IMR-90 (cell line): Measurements from ENCODE around the gene ZNF292. TPM values are rescaled to one million over a fixed set of nuclear protein-coding genes. Genes with fewer than 3 reads are reported as not detected.

Experiments
- ATAC-seq: fragments of 200-7000 bp; cut with Tn5 transposase; 2 replicates; pipeline ENCODE4 v1.9.1; 2020; ENCODE audit warnings: low read depth, mild to moderate bottlenecking, moderate library complexity
- BruUV-seq: library from RNA; stranded (reverse); fragments of 400-500 nt; replicated peaks from 2 replicates; lab custom pipeline; 2021; lab: Mats Ljungman, UMichigan
- CTCF ChIA-PET: fragments of 300-600 bp; formaldehyde crosslinking; extraction: SDS; loops from one replicate; lab custom pipeline; 2021; ENCODE audit warnings: antibody characterized with exemption; lab: Yijun Ruan, JAX
- POLR2A ChIA-PET: fragments of 300-600 bp; sonication (Branson Sonifier 250); formaldehyde crosslinking; loops from one replicate; lab custom pipeline; 2022; ENCODE audit warnings: antibody characterized with exemption; ENCODE audit not compliant: unreplicated experiment; lab: Charles Lee
- DNase-seq: peaks from one replicate; pipeline ENCODE4 v3.0.0; 2013
- H2AFZ ChIP-seq: replicated peaks from 2 replicates; pipeline ENCODE3; 2013; ENCODE audit warnings: low read length, mild to moderate bottlenecking; ENCODE audit not compliant: poor library complexity
- H2AK5ac ChIP-seq: 2 replicates; pipeline ENCODE4 v1.6.1; 2013; ENCODE audit warnings: low read depth, low read length, inconsistent platforms
- H2AK9ac ChIP-seq: replicated peaks from 2 replicates; pipeline ENCODE3; 2013; ENCODE audit warnings: mild to moderate bottlenecking, low read depth, low read length, moderate library complexity; ENCODE audit not compliant: poor library complexity
- H2BK120ac ChIP-seq: 2 replicates; pipeline ENCODE4 v1.6.1; 2013; ENCODE audit warnings: low read depth, low read length, inconsistent platforms
- H2BK15ac ChIP-seq: 3 replicates; pipeline ENCODE4 v1.6.1; 2013; ENCODE audit warnings: low read depth, low read length, inconsistent platforms
- H2BK20ac ChIP-seq: 2 replicates; pipeline ENCODE4 v1.6.1; 2013; ENCODE audit warnings: low read depth, mild to moderate bottlenecking, inconsistent platforms, low read length, moderate library complexity
- H2BK5ac ChIP-seq: 2 replicates; pipeline ENCODE4 v1.6.1; 2013; ENCODE audit warnings: mild to moderate bottlenecking, low read depth, low read length, inconsistent platforms; ENCODE audit not compliant: poor library complexity, severe bottlenecking
- H3K14ac ChIP-seq: replicated peaks from 2 replicates; pipeline ENCODE4 v1.6.1; 2013; ENCODE audit warnings: low read depth, low read length, inconsistent platforms
- H3K18ac ChIP-seq: 2 replicates; pipeline ENCODE4 v1.6.1; 2013; ENCODE audit warnings: low read depth, low read length, control low read depth
- H3K23ac ChIP-seq: 2 replicates; pipeline ENCODE4 v1.6.1; 2013; ENCODE audit warnings: low read depth, low read length, inconsistent platforms
- H3K27ac ChIP-seq: 2 replicates; pipeline ENCODE4 v1.5.1; 2013; ENCODE audit warnings: mild to moderate bottlenecking, control low read depth, low read length; ENCODE audit not compliant: insufficient read depth
- H3K27me3 ChIP-seq: 2 replicates; pipeline ENCODE4 v1.6.1; 2013; ENCODE audit warnings: low read length; ENCODE audit not compliant: control insufficient read depth, insufficient read depth
- H3K36me3 ChIP-seq: 2 replicates; pipeline ENCODE4 v1.6.1; 2013; ENCODE audit warnings: low read length, mixed read lengths; ENCODE audit not compliant: control insufficient read depth, insufficient read depth
- H3K4ac ChIP-seq: 2 replicates; pipeline ENCODE4 v1.6.1; 2013; ENCODE audit warnings: low read depth, low read length, inconsistent platforms
- H3K4me1 ChIP-seq: 2 replicates; pipeline ENCODE4 v1.6.1; 2013; ENCODE audit warnings: low read length, mixed read lengths; ENCODE audit not compliant: control insufficient read depth, insufficient read depth
- H3K4me2 ChIP-seq: 2 replicates; pipeline ENCODE4 v1.6.1; 2013; ENCODE audit warnings: low read depth, mild to moderate bottlenecking, control low read depth, low read length, moderate library complexity
- H3K4me3 ChIP-seq: 2 replicates; pipeline ENCODE4 v1.5.1; 2013; ENCODE audit warnings: low read depth, mild to moderate bottlenecking, control low read depth, low read length, moderate library complexity; ENCODE audit not compliant: insufficient read depth
- H3K56ac ChIP-seq: 2 replicates; pipeline ENCODE4 v1.6.1; 2013; ENCODE audit warnings: low read length, inconsistent platforms; ENCODE audit not compliant: insufficient read depth; ENCODE audit errors: extremely low read depth
- H3K79me1 ChIP-seq, 2 experiments: 2 replicates each; pipeline ENCODE4 v1.6.1; 2013; ENCODE audit warnings: low read length in 2 of 2, inconsistent platforms in 1 of 2, low read depth in 1 of 2
- H3K9ac ChIP-seq: 2 replicates; pipeline ENCODE4 v1.6.1; 2013; ENCODE audit warnings: low read depth, low read length, control low read depth
- H3K9me1 ChIP-seq: 2 replicates; pipeline ENCODE4 v1.6.1; 2013; ENCODE audit warnings: low read length, inconsistent platforms; ENCODE audit not compliant: insufficient read depth
- H3K9me3 ChIP-seq: 2 replicates; pipeline ENCODE4 v1.6.1; 2013; ENCODE audit warnings: low read length; ENCODE audit not compliant: control insufficient read depth, insufficient read depth
- H4K20me1 ChIP-seq: 2 replicates; pipeline ENCODE4 v1.6.1; 2013; ENCODE audit warnings: low read length, inconsistent platforms; ENCODE audit not compliant: insufficient read depth
- H4K5ac ChIP-seq: 2 replicates; pipeline ENCODE4 v1.6.1; 2013; ENCODE audit warnings: mild to moderate bottlenecking, low read depth, low read length, control low read depth
- H4K8ac ChIP-seq, 2 experiments: 2 replicates each; pipeline ENCODE4 v1.6.1; 2013; ENCODE audit warnings: low read depth in 2 of 2, low read length in 2 of 2, control low read depth in 1 of 2, inconsistent platforms in 1 of 2
- H4K91ac ChIP-seq: 2 replicates; pipeline ENCODE4 v1.6.1; 2013; ENCODE audit warnings: low read depth, low read length, inconsistent platforms; ENCODE audit not compliant: insufficient read depth
- CHD1 ChIP-seq: IDR thresholded peaks from 2 replicates; pipeline ENCODE4 v1.6.1; 2012; ENCODE audit warnings: low read depth, low read length, improper control_type of control experiment
- RAD21 ChIP-seq: IDR thresholded peaks from 2 replicates; pipeline ENCODE4 v1.6.1; 2012; ENCODE audit warnings: low read length, improper control_type of control experiment
- WGBS, 2 experiments: methylation state at CpG; one replicate each; pipeline versions ENCODE4 v1.1.5 to v1.1.7; 2013; ENCODE audit warnings: missing lambda C conversion rate in 2 of 2; ENCODE audit not compliant: insufficient read length in 1 of 2; ENCODE audit errors: extremely low coverage in 2 of 2; 5-methylcytosine and 5-hydroxymethylcytosine counted together
- dilution Hi-C: fragments of 300-500 bp; cut with HindIII; formaldehyde crosslinking; loops from one replicate; pipeline ENCODE4 v1.14.3; 2018; ENCODE audit warnings: low sequenced_read_pairs; ENCODE audit not compliant: unreplicated experiment
- in situ Hi-C: fragments of 300-500 bp; cut with MboI; formaldehyde crosslinking; loops from 3 replicates; pipeline ENCODE4 v1.14.3; 2019; ENCODE audit warnings: low sequenced_read_pairs, inconsistent platforms, mixed read lengths
- intact Hi-C: fragments of 100-400 bp; cut with micrococcal nuclease; formaldehyde crosslinking; loops from 2 replicates; pipeline ENCODE4 v1.10.0; 2022
- polyA plus RNA-seq, 3 experiments: library from polyadenylated mRNA; depleted of rRNA; stranded (reverse); fragments of >200 nt; gene quantifications; 2 replicates each; pipeline ENCODE4 v1.2.3, GENCODE V29; 2012; ENCODE audit warnings: low replicate concordance in 1 of 3
- total RNA-seq: library from RNA; depleted of rRNA; stranded (reverse); fragments of >200 nt; gene quantifications from 2 replicates; pipeline ENCODE4 v1.2.3, GENCODE V29; 2012; rRNA removed

The ZNF292 gene
- total and polyA plus RNA-seq, 2 of the 4 experiments (the other 2 are of a cell fraction) = 5.5 to 28.3 TPM

DNA sequence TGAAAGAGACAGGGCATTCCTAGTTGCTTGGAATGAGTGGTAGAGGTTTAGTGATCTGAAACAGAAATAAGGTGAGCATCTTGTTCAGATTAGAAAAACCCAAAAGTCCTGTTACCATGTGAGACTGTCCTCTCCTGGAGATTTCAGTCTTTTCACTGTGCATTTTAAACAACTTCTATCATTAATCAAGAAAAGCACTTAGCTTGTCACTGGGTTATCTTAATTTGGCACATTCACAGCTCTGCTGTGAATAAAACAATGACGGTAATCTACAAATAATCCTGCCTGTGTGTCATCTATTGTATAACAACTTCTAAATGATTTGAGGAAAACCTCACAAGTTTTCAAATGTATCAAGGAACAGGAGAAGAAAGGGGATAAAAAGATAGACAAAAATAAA is 157.5 kb downstream of the ZNF292 start:
- Histone ChIP-seq H3K4ac (no peak overlapping the region), H3K27me3 (peaks cover 10% of the 10 kb centered on the region), H3K4me3 (no peak overlapping the region), H3K4me2 (no peak overlapping the region), H2BK20ac (no peak overlapping the region), H2BK5ac (no peak overlapping the region), H3K79me1 (no peaks in the 10 kb centered on the region), H4K20me1 (no peaks in the 10 kb centered on the region), H4K91ac (no peak overlapping the region), H2AK9ac (no peak overlapping the region), H3K27ac (no peak overlapping the region), H3K4me1 (no peaks in the 10 kb centered on the region), H3K14ac (no peak overlapping the region), H3K9ac (no peak overlapping the region), H2AK5ac (no peak overlapping the region), H3K9me1 (no peaks in the 10 kb centered on the region), H2AFZ (no peak overlapping the region), H3K9me3 (no peaks in the 10 kb centered on the region), H4K8ac (no peak overlapping the region), H3K23ac (no peak overlapping the region), H3K18ac (no peak overlapping the region), H4K5ac (no peak overlapping the region), H2BK15ac (no peak overlapping the region), H3K36me3 (no peaks in the 10 kb centered on the region), H3K56ac (no peak overlapping the region), H2BK120ac (no peak overlapping the region)
- no TSS peak for BruUV-seq
- no peak for DNase-seq
- in situ Hi-C loops (no loop called here), dilution Hi-C loops (no loop called here), intact Hi-C loops (no loop called here)
- TF ChIP-seq RAD21 = no peak
- TF ChIP-seq CHD1 = no peak
- CTCF ChIA-PET = no interaction called here
- WGBS, 2 experiments = no CpG with 5 or more reads among the region's 1 CpG
- POLR2A ChIA-PET = no interaction called here
- no peak for ATAC-seq

Other genes starting within 250 kb of the ZNF292 start
- gene HTR1E, start 218.0 kb upstream of the ZNF292 start, total RNA-seq = not detected in 2 replicates
- gene HTR1E, start 218.0 kb upstream of the ZNF292 start, polyA plus RNA-seq (2012; rRNA removed) = not detected in 2 replicates
- not detected in 2 replicates for gene CGA, start 60.5 kb upstream of the ZNF292 start, total RNA-seq
- gene CGA, start 60.5 kb upstream of the ZNF292 start, polyA plus RNA-seq (2012; rRNA removed) = 0.15 and 0.17 TPM in 2 replicates
- gene SMIM8, start 167.0 kb downstream of the ZNF292 start, total RNA-seq = 3.6 and 5.3 TPM in 2 replicates
- gene SMIM8, start 167.0 kb downstream of the ZNF292 start, polyA plus RNA-seq (2012; rRNA removed) = 2.0 and 2.7 TPM in 2 replicates
- not detected in 2 replicates for gene GJB7, start 173.7 kb downstream of the ZNF292 start, total RNA-seq
- not detected in 2 replicates for gene GJB7, start 173.7 kb downstream of the ZNF292 start, polyA plus RNA-seq (2012; rRNA removed)
- 0.90 and 1.7 TPM in 2 replicates for gene C6orf163, start 189.2 kb downstream of the ZNF292 start, total RNA-seq
- gene C6orf163, start 189.2 kb downstream of the ZNF292 start, polyA plus RNA-seq (2012; rRNA removed) = 0.43 and 0.55 TPM in 2 replicates